ENCODE results near the gene SRSF3.
"Not testable (repeated sequence)": the region's sequence is repeated elsewhere in the genome, so short reads cannot be mapped to it uniquely, and the experiment has no call there.

The SRSF3 gene

DNA sequence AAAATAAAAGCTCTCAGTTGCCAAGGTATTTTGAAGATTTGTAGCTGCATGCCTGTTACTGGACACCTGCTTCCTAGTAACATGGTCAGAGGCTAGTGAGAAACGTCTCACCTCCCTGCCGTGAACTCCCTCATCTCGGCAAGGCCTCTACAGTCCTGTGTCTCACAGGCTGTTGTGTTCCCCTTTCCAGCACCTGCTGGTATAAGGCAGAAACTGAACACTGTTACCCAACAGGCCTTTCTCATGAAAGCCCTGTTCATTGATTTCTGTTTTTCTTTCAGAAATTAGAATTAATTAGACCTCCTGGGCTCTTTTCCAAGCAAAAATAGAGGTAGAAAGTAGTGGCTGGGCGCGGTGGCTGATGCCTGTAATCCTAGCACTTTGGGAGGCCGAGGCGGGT lies 17.6 kb upstream of the SRSF3 start:
- DNase-seq, result no peak

DNA sequence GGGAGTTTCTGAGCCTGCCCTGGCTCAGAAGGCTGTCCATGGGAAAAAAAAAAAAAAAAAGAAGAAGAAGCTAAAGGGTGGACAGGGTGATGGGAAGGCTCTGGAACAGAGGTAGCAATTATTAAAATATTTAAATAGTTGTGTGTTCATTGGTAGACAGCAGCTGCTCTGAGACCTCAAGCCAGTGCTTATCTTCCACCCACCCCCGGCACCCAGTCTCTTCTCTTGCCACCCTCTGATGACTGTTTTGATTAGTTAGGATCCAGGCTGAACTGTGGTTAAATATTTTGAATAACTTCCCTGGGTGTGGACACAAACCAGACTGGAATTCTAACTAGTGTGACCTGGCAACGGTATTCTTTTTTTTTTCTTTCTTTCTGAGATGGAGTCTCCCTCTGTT lies 16.9 kb upstream of the SRSF3 start:
- DNase-seq, result peak; percentile 39

DNA sequence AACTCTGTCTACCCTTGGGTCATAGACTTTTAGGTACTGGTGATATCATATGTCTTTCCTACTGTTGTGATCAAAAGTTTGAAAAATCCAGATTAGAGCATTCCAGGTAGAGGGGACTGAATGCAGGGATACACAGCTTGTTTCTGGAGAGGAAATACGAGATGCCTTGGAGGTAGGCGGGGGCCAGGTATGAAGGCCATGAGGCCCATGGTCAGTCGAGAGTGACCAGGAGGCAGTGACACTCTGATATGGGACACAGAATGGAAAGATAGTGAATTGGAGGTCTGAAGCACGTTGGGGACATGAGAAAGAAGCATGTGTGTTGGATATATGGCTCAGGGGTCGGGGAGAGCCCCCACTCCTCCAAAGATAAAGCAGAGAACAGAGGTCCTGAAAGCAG lies 16.1 kb upstream of the SRSF3 start:
- DNase-seq, result no peak

DNA sequence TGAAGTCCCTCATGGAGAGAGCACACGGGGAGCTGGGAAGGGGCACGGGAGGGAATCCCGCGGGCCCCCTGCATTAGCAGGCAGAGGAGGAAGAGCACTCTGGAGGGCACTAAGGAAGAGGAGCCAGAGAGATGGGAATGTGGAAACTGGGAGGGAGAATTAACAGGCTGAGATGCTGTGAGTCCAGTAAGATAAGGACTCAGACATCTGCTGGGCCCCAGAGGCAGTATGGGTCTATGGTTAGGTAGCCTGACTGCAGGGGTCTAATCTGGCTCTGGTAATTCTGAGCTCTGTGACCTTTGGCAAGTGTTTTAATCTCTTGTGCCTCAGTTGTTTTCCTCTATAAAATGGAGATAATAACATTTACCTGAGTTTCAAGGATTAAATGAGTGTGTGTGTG lies 15.7 kb upstream of the SRSF3 start:
- DNase-seq, result no peak

DNA sequence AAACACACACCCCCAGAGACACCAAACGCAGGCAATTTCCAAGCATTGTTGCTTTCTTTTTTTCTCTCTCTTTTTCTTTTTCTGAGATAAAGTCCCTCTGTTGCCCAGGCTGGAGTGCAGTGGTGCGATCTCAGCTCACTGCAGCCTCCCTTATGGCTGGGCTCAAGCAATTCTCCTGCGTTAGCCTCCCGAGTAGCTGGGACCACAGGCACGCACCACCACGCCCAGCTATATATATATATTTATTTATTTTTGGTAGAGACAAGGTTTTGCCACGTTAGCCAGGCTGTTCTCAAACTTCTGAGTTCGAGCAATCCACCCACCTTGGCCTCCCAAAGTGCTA lies 14.0 kb upstream of the SRSF3 start:
- no peak for DNase-seq

DNA sequence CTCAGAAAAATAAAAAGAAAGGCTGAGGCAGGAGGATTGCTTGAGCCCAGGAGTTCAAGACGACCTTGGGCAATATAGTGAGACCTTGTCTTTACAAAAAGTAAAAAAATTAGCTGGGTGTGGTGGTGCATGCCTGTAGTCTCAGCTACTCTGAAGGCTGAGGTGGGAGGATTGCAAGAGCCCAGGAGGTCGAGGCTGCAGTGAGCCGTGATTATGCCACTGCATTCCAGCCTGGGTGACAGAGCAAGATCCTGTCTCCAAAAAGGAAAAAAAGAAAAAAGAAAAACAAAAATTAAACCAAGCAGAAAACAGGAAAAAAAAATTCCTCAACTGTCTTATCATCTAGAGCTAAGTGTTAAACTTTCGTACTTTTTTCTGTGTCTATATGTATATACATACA lies 12.4 kb upstream of the SRSF3 start:
- no peak for DNase-seq

DNA sequence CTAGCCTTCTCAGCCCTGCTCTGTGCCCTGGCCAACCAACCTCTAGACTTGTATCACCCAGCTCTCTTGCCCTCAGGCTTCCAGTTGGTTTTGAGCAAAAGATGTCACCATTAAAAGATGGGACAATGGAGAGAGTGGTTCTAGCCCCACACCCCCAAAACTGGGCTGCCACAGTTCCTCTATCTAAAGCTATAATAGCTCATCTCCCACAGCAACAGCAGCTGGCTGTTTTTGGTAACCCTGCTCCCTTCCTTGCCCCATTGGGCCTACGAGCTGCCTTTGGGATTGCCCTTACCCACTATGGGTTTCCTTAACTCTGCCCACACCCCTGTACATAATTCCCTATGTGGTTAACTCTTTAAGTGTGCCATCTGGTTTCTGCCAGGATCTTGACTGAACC lies 7.6 kb upstream of the SRSF3 start:
- no peak for DNase-seq

DNA sequence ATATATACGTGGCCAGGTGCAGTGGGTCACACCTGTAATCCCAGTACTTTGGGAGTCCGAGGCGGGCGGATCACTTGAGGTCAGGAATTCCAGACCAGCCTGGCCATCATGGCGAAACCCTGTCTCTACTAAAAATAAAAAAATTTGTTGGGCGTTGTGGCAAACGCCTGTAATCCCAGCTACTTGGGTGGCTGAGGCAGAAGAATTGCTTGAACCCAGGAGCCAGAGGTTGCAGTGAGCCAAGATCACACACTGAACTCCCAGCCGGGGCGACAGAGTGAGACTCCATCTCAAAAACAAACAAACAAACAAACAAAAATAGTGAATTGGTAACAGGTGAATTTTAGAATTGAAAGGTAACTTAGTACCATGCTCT lies 5.1 kb upstream of the SRSF3 start:
- DNase-seq, result not testable (repeated sequence)

DNA sequence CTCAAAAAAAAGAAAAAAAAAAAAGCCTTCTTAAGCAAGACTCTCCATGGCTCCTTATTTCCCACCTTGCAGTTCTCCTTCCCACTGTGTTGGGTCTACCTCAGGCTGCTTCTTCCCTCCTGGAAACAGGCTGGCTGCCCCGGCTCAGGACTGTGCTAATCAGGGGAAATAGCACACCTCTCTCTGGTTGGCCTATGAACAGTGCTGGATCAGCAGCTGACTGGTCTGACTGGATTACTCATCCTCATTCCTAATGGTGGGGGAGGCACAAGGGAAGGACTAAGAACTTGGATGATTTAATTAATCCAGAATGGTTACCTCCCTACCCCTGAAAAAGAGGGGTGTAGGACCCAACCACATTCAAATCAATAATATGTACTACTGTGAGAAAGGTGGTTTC lies 3.9 kb upstream of the SRSF3 start:
- no peak for DNase-seq

DNA sequence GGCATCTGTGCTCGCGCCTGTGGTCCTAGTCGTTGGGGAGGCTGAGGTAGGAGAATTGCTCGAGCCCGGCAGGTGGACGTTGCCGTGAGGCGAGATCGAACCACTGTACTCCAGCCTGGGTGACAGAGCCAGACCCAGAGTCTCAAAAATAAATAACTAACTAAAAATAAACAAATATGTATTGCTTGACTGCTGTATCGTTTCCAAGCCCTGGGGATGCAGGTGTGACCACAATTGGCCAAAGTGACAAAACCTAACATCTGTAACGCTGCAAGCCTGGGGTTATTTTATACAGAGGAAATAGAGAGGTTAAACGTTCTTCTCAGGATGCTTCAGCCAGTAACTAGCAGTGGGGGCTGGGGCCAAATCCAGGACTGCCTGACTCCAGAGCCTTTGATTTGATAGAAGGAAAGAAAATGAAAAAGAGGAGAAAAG lies 1.9 kb upstream of the SRSF3 start:
- no peak for DNase-seq

DNA sequence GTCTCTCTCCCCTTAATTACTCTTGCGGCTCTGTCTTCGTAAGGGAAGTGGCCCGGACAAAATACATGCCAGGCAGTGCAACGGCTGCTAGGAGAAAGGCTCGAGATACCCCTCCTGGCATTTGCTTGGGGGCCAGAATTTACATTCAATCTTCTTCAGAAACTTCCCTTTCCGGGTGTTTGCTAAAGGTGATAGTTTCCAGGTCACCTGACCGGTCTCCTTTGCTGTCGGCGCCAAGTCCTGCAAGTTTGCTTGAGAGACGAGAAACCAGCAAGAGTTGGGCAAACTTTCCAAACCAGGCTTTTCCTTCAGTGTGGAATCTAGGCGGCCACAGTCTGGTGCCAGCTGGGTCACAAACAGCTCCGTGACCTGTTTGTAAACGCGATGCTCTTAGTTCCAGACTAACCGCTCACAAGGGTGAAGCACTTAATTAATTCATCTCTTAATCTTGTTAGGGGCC lies 563 bp upstream of the SRSF3 start:
- DNase-seq, result no peak

DNA sequence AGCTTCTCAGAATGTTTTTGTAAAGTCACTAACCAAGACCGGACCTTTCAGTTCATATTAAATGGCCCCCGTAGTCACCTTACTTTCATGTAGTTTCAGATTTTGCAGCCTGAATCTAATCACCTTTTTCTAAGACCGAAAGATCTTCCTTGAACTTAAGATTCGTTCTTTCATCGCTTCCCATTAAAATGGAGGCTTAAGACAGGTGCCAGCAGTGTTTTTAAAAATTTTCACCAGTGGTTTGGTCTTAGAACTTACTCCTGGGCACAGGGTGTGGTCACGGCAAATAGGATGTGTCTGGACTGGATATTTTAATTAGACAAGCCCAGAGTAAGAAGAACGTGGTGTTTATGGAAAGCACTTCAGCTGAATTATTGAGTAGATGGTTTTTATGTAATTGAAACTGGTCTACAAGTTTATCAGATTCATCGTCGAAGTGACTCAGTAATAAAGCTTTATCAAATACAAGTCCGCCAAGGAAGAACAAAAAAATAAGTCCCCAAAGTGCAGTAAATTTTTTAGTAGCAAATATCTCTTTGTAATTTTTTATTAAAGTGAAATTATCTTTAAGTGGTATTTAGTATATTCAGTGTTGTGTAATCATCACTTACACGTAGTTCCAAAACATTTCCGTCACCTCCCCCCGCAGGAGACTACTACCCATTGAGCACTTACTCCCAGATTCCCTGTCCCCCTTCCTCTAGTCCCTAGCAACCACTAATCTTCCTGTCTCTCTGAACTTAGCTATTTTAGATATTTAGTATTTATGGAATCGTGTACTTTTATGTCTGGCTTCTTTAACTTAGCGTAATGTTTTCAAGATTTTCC lies 868 bp downstream of the SRSF3 start:
- no peak for DNase-seq

DNA sequence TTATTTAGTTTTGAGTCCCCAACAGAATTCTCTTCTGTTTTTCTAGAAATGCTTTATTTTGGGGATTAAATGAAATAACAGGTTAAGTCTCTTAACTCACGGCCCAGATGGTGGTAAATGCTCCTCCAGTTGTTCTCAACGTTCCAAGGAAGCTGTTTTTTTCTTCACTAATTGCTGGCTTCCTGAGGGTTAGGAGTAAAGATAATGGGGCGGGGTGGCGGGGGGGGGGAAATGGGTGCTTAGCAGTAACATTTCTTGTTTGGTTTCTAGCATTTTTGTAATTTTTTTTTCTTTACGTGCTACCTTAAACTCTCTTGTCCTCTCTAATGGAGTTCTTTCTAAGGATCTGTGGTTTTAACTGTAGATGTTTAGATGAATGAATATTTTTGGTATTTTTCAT lies 2.2 kb downstream of the SRSF3 start:
- no peak for DNase-seq

DNA sequence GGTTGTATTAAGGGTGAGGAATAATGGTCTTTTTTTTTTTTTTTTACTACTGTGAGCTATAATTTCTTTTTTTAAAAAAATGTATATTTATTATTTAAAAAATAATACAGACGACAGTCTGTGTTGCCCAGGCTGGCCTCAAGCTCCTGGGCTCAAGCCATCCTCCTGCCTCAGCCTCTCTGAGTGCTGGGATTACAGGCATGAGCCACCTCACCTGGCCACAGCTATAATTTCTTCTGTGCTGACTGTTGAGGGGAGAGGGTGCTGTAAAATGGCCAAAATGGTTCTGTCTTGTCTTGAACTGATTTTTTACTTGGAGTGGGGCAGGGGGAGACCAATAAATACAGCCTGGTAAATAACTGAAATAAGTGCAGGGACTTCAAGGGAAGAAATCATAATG lies 3.6 kb downstream of the SRSF3 start:
- DNase-seq, result no peak

DNA sequence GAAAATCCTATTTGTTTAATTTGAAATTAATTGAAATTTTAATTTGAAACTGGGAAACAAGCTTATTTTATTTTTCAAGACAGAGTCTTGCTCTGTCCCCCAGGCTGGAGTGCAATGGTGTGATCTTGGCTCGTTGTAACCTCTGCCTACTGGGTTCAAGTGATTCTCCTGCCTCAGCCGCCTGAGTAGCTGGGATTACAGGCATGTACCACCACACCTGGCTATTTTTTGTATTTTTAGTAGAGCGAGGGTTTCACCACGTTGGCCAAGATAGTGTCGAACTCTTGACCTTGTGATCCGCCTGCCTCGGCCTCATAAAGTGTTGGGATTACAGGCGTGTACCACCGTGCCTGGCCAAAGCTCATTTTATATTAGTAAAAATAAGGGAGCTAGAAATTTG lies 4.2 kb downstream of the SRSF3 start:
- no peak for DNase-seq

DNA sequence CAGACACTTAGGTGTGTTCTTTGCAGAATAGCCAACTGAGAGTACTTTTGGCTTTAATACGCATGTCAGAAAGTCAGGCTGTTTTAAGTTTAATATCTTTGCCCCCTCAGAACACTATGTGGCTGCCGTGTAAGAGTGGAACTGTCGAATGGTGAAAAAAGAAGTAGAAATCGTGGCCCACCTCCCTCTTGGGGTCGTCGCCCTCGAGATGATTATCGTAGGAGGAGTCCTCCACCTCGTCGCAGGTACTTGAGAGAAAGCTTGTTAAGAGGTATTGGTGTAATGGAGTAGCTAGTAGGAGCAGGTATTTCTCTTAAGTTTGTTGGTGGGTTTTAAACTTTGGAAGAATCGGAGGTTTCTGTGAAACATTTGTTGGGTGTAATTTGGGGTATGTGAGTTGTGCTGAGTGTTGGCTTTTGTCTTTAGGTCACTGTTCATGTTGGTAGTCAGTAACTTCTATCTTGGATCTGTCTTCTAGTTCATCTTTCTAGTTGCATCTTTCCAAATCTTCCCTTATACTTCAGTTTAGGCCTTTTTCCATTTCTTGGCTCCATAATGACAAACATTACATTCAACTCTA lies 4.7 kb downstream of the SRSF3 start:
- no peak for DNase-seq

DNA sequence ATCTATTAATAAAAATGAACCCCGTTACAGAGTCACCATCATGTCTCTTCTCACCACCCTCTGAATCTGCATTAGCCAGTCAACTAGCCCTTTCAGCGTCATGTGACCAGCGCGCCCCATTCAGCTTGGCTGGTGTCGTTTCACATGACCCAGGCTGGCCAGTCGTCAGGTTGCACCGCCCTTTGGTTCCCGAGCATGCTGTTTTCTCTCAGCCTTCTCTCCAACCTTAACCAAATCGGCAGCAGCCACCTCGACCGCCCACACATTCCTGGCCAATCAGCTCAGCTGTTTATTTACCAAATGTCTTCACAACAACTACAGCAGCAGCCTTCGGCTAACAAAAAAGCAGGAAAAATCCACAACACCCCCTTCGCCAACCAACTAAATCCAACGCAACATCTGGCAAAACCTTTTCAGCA lies 5.6 kb downstream of the SRSF3 start:
- no peak for DNase-seq

DNA sequence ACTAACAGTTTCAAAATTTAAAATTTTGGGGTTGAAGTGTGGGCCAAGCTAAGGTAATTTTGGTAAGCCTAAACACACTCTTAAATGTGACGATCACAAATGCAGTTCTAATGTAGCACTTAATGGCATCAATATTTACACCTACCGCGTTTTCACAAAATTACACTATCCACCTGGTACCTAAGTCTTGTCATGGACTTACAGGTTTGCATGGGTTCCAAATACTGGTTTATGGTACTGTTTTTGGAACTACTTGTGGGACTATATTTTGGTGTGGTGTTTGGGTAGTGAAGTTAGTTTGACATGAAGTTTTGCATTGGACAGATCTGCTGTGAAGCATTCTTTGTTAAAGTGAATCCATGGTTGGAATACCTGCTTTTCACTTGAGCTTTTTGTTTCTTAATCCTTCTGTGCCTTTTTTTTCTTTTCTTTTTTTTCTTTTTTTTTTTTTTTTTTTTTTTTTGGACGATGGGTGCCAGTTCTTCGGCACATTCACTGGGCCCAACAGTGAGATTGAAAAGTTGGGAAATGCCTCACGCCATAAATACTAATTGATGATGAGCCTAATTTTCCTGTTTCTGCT lies 6.5 kb downstream of the SRSF3 start:
- no peak for DNase-seq

DNA sequence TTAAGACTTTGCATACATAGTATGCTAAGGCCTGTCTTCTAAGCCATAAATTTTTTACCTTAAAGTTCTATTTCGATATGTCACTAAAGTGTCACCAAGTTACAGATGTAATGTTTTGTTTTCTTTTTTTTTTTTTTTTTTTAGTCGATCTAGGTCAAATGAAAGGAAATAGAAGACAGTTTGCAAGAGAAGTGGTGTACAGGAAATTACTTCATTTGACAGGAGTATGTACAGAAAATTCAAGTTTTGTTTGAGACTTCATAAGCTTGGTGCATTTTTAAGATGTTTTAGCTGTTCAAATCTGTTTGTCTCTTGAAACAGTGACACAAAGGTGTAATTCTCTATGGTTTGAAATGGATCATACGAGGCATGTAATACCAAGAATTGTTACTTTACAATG lies 7.7 kb downstream of the SRSF3 start:
- DNase-seq, result not testable (repeated sequence)

DNA sequence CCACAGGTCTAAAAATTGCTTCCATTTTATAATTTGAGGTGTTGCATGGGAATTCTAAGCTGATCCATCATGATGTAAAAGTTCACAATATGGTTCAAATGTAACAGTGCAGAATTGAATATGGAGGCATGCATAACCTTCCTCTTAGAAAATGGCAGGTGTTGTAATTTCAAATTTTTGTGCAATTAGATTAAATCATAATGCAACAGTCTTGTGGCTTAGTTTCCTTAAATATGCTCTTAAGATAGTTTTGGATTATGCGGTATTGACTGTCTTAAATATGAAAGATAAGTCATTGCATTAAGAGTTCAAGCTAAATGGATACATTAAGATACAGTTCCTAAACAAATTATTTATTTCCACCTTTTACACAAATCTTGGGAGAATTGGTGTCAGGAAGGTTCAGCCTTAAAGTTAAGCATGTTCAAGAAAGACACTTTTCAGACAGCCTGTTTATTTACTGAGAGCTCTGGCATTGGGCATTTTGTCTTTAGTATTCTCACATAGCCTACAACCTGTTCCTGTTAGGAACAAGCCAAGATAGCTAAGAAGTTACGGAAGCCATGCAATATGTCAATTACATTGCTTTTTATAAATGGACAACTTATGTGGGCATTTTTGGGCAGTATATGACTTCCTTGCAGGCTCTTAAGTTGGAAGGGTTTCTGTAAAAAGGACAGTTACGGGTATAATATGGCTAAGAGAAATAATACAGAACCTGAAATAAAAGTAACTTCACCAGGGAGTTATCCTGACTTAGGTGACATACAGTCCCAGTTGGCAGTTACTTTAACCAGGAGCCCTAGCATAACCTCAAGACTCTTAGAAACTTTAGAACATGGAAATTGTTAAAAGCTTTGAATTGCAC lies 9.3 kb downstream of the SRSF3 start:
- no peak for DNase-seq

DNA sequence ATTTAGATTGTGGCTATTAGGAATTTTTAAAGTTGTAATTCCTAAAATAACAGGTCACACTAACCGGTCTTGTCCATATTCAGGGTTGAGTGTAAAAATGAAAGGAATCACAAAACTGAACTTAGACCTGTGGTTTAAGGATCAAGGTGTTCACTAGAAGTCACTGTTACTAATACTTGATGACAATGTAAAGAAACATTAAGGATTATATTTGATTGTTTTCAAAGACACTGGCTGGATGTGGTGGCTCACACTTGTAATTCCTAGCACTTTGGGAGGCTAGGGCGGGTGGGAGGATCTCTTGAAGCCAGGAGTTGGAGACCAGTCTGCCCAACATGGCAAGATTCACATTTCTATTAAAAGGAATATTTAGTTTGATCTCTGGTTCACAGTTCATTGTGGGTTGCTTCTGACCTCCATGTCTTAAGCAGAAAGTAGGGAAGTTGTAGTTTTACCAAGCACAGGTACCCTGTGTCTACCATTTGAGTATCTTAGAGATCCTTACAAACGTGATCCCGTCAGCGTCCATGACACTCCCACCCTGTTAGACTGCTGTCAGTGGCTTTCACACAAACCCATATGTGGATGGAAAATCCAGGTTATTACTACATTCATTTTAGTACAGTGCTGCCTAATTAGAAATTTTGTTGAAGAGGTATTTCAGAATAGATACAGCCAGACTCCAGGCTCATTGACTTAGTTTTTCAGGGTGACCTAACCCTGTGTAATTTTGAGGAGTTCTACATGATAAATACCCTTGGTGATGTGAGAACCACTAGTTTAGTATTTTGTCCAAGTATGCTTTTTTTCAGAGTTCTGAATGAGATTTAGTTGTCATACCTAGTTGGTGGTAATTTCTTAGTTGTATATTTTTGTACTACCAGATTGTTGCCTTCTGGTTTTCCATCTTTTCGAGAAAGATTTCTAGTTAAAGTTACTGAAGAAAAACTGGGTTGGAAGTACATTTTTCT lies 10.2 kb downstream of the SRSF3 start:
- no peak for DNase-seq

DNA sequence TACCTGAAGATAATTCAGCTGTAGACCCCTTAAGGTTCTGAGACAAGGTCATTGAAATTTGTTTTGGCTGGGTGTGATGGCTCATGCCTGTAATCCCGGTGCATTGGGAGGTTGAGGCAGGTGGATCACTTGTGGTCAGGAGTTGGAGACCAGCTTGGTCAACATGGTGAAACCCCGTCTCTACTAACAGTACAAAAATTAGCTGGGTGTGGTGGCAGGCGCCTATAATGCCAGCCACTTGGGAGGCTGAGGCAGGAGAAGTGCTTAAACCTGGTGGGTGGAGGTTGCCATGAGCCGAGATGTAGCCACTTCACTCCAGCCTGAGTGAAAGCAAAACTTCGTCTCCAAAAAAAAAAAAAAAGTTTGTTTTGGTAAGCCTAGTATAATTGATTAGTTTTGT lies 11.0 kb downstream of the SRSF3 start:
- no peak for DNase-seq
